ENCODE data around the gene CDH2.
"Not testable (repeated sequence)": the region's sequence is repeated elsewhere in the genome, so short reads cannot be mapped to it uniquely, and the experiment has no call there.

CDH2 gene

DNA sequence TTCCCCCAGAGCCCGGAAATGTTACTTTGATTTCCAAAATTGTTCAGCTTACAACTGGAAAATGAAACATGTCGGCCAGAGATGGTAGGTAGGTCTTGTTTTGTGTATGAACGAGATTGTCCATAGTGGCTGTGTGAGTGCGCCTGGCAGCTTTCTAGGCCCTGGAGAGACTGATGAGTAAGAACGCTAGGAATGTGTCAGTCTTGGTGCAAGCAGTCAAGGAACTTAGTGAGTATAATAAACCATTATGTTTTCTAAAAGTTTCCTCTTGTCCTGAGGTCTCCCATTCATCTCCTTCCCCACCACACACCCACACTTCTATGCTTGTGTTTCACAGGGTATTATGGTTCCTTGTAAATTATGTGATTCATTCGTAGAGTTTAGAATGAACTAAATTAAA is 234.2 kb downstream of the CDH2 start:
- no peak for TF ChIP-seq CTCF (IDR thresholded peaks at IDR 0.05; ENCODE audit: borderline replicate concordance, control extremely low read depth, extremely low read depth, insufficient read depth, missing control alignments)
- in situ Hi-C loops (cut with MboI; ENCODE audit: low sequenced_read_pairs, unreplicated experiment), result no loop called here
- DNase-seq (ENCODE audit: low spot score), result no peak

- TF ChIP-seq CTCF (IDR thresholded peaks at IDR 0.05; ENCODE audit: borderline replicate concordance, control extremely low read depth, extremely low read depth, insufficient read depth, missing control alignments), result no peak
- DNase-seq (ENCODE audit: low spot score), result no peak
- in situ Hi-C loops (cut with MboI; ENCODE audit: low sequenced_read_pairs, unreplicated experiment), result no loop called here
Measured at GRCh38 chr18:27931535-27931934, 245.4 kb downstream of the CDH2 start.

DNA sequence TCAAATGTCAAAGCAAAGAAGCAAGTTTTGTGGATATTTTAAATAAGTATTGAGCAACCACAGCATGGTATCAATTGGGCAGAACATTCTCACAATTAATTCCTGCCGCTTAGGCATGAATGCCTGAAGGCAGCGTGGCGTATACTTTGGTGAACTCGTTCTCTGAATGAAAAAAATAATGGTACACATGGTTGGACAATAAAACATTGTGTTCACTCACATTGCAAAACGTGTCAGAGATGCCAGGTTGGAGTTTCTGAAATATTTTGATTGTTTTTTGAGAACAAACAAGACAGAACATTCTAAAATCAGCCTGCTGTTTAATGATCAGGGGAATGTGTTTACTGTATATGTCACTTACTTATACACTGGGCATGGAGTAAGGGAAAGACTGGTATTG is 254.2 kb downstream of the CDH2 start:
- no peak for DNase-seq (ENCODE audit: low spot score)
- no peak for TF ChIP-seq CTCF (IDR thresholded peaks at IDR 0.05; ENCODE audit: borderline replicate concordance, control extremely low read depth, extremely low read depth, insufficient read depth, missing control alignments)
- in situ Hi-C loops (cut with MboI; ENCODE audit: low sequenced_read_pairs, unreplicated experiment), result no loop called here

DNA sequence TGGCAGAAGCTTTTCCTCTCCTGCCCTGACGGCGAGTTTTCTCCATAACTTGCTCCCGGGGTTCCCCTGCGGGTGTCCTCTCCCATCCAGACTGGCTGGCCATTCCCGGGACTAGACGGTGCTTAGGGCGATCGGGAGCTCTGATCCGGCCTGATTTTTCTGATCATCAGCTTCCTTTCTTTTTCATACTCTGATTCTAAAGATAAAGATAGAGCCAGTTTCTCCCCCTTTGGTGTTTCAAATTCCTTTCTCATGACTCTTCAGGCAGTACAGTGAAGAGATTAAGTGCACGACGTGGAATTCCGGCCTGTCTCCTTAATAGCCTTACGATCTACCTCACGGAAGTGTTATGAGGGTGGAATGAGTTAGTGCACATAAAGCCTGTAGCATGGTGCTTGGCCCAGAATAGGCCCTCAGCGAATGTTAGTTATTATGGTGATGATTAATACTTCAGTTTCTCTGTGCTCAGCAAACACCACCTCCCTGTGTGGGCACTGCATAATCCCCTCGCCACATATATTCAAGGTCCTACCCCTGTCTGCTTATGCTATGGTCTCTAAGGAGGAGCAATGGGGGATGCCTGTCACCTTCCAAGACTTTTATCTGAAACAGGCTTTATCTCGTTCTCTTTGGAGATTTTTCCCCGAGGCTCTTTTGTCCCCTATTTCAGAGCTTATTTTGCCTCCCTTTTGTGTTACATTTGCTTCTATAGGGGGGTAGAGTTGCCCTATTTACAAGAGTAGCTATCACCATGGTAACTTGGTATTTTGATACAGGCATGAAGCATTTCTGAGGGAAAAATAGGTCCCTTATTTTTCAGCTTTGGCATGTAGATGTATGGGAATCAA is 254.8 kb downstream of the CDH2 start:
- DNase-seq (ENCODE audit: low spot score), result no peak
- no peak for TF ChIP-seq CTCF (IDR thresholded peaks at IDR 0.05; ENCODE audit: borderline replicate concordance, control extremely low read depth, extremely low read depth, insufficient read depth, missing control alignments)
- in situ Hi-C loops (cut with MboI; ENCODE audit: low sequenced_read_pairs, unreplicated experiment), result no loop called here

DNA sequence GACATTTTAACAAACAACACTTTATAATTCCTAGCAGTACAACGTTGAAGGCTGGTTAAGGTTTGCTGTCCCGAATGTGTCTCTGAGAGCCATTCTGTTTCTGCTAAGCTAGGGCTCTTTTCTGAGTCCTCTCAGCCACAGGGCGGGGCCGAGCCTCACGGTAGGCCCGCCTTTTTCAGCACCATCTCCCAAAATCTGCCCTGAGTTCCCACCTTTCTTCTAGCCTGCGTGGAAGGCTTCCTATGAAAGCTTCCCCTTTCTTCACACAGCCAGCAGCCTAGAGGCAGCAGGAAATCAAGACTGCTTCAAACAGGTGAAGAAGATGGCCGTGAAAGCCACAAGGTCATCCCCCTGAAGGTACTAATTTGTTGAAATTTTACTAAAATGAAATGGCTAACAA is 255.5 kb downstream of the CDH2 start:
- no peak for TF ChIP-seq CTCF (IDR thresholded peaks at IDR 0.05; ENCODE audit: borderline replicate concordance, control extremely low read depth, extremely low read depth, insufficient read depth, missing control alignments)
- no peak for DNase-seq (ENCODE audit: low spot score)
- in situ Hi-C loops (cut with MboI; ENCODE audit: low sequenced_read_pairs, unreplicated experiment), result no loop called here

- no peak for DNase-seq (ENCODE audit: low spot score)
- no peak for TF ChIP-seq CTCF (IDR thresholded peaks at IDR 0.05; ENCODE audit: borderline replicate concordance, control extremely low read depth, extremely low read depth, insufficient read depth, missing control alignments)
- in situ Hi-C loops (cut with MboI; ENCODE audit: low sequenced_read_pairs, unreplicated experiment), result no loop called here
Measured at GRCh38 chr18:27920836-27921235, 256.1 kb downstream of the CDH2 start.

DNA sequence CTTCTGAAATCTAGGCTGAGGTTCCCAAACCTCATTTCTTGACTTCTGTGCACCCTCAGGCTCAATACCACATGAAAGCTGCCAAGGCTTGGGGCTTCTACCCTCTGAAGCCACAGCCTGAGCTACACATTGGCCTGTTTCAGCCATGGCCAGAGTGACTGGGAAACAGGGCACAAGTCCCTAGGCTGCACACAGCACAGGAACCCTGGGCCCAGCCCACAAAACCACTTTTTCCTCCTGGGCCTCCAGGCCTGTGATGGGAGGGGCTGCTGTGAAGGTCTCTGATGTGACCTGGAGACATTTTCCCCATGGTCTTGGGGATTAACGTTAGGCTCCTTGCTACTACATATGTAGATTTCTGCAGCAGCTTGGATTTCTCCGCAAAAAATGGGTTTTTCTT is 270.7 kb downstream of the CDH2 start:
- DNase-seq (ENCODE audit: low spot score); in situ Hi-C loops (cut with MboI; ENCODE audit: low sequenced_read_pairs, unreplicated experiment): not testable (repeated sequence)

All from GM13976 (cell line).